ENCODE data around the gene GAK. TPM values are rescaled to one million over a fixed set of nuclear protein-coding genes. Genes with fewer than 3 reads are reported as not detected.

The GAK gene
- polyA plus RNA-seq, 1 donor from 2014 or later: 58.8 TPM

DNA sequence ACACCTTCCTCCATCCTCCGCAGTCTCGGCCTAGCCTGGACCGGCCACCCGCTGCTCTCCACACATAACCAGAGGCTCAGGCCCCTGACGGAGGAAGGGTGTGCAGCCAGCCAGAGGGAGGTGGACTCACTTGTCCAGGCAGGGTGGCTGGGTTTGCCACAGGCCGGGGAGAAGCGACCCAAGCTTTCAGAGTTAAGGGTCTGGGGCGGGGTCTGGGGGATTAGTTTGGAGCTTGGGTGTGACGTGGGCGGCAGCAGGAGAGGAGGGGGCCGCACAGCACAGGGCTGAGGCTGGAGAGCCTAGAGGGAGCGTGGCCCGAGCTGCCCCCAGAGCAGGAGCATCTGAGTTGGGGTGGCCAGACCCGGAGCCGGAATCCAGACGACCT is 83.8 kb downstream of the GAK start:
- Histone ChIP-seq H3K9me2 (ENCODE audit: insufficient read depth, low read length) (no peaks in the 10 kb centered on the region), H4K20me1 (ENCODE audit: insufficient read depth) (no peaks in the 10 kb centered on the region), H3K79me2 (replicated peaks; ENCODE audit: insufficient read depth, low read length) (no peaks in the 10 kb centered on the region), H3K4me2 (ENCODE audit: low read length) (no peak overlapping the region), H3K27ac (ENCODE audit: low read length) (no peak overlapping the region), H3K27me3 (ENCODE audit: insufficient read depth, low read depth, low read length) (no peaks in the 10 kb centered on the region), H2AFZ (ENCODE audit: low read depth, low read length) (no peak overlapping the region), H3F3A (ENCODE audit: insufficient read depth, low read length, poor library complexity, severe bottlenecking) (no peaks in the 10 kb centered on the region), H3K9me3 (ENCODE audit: low read length) (no peaks in the 10 kb centered on the region), H3K36me3 (ENCODE audit: insufficient read depth, low read length) (no peaks in the 10 kb centered on the region), H3K9ac (ENCODE audit: low read length) (no peak overlapping the region), H3K4me3 (ENCODE audit: low read length) (no peak overlapping the region)
- TF ChIP-seq TAF1 (IDR thresholded peaks at IDR 0.05; ENCODE audit: low read depth) (no peak), RAD21 (conservative IDR thresholded peaks at IDR 0.05) (no peak), EZH2 (IDR thresholded peaks at IDR 0.05; ENCODE audit: borderline replicate concordance, insufficient read depth, low read length, poor library complexity, severe bottlenecking) (no peak), POLR2AphosphoS5 (IDR thresholded peaks at IDR 0.05) (no peak), EP300 (conservative IDR thresholded peaks at IDR 0.05; ENCODE audit: poor library complexity, severe bottlenecking) (no peak), MXI1 (conservative IDR thresholded peaks at IDR 0.05; ENCODE audit: poor library complexity, severe bottlenecking) (no peak), SMC3 (conservative IDR thresholded peaks at IDR 0.05; ENCODE audit: poor library complexity) (no peak)
- TF ChIP-seq, protein P1, sequence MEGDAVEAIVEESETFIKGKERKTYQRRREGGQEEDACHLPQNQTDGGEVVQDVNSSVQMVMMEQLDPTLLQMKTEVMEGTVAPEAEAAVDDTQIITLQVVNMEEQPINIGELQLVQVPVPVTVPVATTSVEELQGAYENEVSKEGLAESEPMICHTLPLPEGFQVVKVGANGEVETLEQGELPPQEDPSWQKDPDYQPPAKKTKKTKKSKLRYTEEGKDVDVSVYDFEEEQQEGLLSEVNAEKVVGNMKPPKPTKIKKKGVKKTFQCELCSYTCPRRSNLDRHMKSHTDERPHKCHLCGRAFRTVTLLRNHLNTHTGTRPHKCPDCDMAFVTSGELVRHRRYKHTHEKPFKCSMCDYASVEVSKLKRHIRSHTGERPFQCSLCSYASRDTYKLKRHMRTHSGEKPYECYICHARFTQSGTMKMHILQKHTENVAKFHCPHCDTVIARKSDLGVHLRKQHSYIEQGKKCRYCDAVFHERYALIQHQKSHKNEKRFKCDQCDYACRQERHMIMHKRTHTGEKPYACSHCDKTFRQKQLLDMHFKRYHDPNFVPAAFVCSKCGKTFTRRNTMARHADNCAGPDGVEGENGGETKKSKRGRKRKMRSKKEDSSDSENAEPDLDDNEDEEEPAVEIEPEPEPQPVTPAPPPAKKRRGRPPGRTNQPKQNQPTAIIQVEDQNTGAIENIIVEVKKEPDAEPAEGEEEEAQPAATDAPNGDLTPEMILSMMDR (IDR thresholded peaks at IDR 0.05; ENCODE audit: poor library complexity, severe bottlenecking): no peak
- TF ChIP-seq, protein P2, sequence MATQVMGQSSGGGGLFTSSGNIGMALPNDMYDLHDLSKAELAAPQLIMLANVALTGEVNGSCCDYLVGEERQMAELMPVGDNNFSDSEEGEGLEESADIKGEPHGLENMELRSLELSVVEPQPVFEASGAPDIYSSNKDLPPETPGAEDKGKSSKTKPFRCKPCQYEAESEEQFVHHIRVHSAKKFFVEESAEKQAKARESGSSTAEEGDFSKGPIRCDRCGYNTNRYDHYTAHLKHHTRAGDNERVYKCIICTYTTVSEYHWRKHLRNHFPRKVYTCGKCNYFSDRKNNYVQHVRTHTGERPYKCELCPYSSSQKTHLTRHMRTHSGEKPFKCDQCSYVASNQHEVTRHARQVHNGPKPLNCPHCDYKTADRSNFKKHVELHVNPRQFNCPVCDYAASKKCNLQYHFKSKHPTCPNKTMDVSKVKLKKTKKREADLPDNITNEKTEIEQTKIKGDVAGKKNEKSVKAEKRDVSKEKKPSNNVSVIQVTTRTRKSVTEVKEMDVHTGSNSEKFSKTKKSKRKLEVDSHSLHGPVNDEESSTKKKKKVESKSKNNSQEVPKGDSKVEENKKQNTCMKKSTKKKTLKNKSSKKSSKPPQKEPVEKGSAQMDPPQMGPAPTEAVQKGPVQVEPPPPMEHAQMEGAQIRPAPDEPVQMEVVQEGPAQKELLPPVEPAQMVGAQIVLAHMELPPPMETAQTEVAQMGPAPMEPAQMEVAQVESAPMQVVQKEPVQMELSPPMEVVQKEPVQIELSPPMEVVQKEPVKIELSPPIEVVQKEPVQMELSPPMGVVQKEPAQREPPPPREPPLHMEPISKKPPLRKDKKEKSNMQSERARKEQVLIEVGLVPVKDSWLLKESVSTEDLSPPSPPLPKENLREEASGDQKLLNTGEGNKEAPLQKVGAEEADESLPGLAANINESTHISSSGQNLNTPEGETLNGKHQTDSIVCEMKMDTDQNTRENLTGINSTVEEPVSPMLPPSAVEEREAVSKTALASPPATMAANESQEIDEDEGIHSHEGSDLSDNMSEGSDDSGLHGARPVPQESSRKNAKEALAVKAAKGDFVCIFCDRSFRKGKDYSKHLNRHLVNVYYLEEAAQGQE (IDR thresholded peaks at IDR 0.05; ENCODE audit: borderline replicate concordance): no peak

DNA sequence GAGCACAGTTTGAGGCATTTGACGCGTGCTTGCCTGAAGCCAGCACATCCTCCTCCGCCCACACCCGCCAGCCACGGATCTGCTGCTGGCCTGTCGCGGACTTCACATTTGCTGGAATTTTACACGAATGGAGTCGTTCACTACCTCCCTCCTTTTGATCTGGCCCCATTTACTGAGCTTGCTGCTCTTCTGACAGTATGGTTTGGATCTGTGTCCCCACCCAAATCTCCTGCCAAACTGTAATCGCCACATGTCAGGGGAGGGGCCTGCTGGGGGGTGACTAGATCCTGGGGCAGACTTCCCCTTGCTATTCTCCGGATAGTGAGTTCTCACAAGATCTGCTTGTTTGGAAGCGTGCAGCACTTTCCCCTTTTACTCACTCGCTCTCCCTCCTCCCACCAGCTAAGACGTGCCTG is 86.3 kb downstream of the GAK start:
- H3K36me3 ChIP-seq (ENCODE audit: insufficient read depth, low read length): no peaks in the 10 kb centered on the region

More for the DNA sequence above, 86.3 kb downstream of the GAK start:
- Histone ChIP-seq H3F3A (ENCODE audit: insufficient read depth, low read length, poor library complexity, severe bottlenecking) (no peaks in the 10 kb centered on the region), H3K9ac (ENCODE audit: low read length) (no peak overlapping the region), H4K20me1 (ENCODE audit: insufficient read depth) (no peaks in the 10 kb centered on the region), H3K4me2 (ENCODE audit: low read length) (no peak overlapping the region), H3K27me3 (ENCODE audit: insufficient read depth, low read depth, low read length) (no peaks in the 10 kb centered on the region), H3K27ac (ENCODE audit: low read length) (no peak overlapping the region), H2AFZ (ENCODE audit: low read depth, low read length) (no peak overlapping the region), H3K9me2 (ENCODE audit: insufficient read depth, low read length) (no peaks in the 10 kb centered on the region), H3K9me3 (ENCODE audit: low read length) (no peaks in the 10 kb centered on the region), H3K4me3 (ENCODE audit: low read length) (no peak overlapping the region), H3K79me2 (replicated peaks; ENCODE audit: insufficient read depth, low read length) (no peaks in the 10 kb centered on the region)
- no peak for TF ChIP-seq RAD21 (conservative IDR thresholded peaks at IDR 0.05)
- no peak for TF ChIP-seq EZH2 (IDR thresholded peaks at IDR 0.05; ENCODE audit: borderline replicate concordance, insufficient read depth, low read length, poor library complexity, severe bottlenecking)
- no peak for TF ChIP-seq EP300 (conservative IDR thresholded peaks at IDR 0.05; ENCODE audit: poor library complexity, severe bottlenecking)
- TF ChIP-seq TAF1 (IDR thresholded peaks at IDR 0.05; ENCODE audit: low read depth): no peak
- TF ChIP-seq, protein P2 (IDR thresholded peaks at IDR 0.05; ENCODE audit: borderline replicate concordance): no peak
- no peak for TF ChIP-seq MXI1 (conservative IDR thresholded peaks at IDR 0.05; ENCODE audit: poor library complexity, severe bottlenecking)
- no peak for TF ChIP-seq SMC3 (conservative IDR thresholded peaks at IDR 0.05; ENCODE audit: poor library complexity)
- TF ChIP-seq, protein P1 (IDR thresholded peaks at IDR 0.05; ENCODE audit: poor library complexity, severe bottlenecking): no peak
- no peak for TF ChIP-seq POLR2AphosphoS5 (IDR thresholded peaks at IDR 0.05)
